Psoas muscle (tissue), 8 donors: ENCODE data around the gene KIF23. TPM values are rescaled to one million over a fixed set of nuclear protein-coding genes. Genes with fewer than 3 reads are reported as not detected.
A peak's percentile ranks its signal among the peaks of the same experiment; 100 is the strongest.

Experiments
- ATAC-seq, 4 donors: fragments of 200-7000 bp; cut with Tn5 transposase; one replicate each; pipeline ENCODE4 v1.9.1; 2020; ENCODE audit warnings: moderate library complexity in 3 of 4, mild to moderate bottlenecking in 2 of 4
- DNase-seq, 2 donors: peaks; one replicate each; pipeline ENCODE4 v3.0.0-alpha.2; 2020
- H3K27ac ChIP-seq: fragments of 200-600 bp; one replicate; pipeline ENCODE4 v1.8.0; 2022
- H3K27me3 ChIP-seq, 3 donors: fragments of 200-600 bp in 1 of 3; one replicate each; pipeline versions ENCODE4 v1.6.1 to v1.8.0; 2013 to 2022; ENCODE audit warnings: low read length in 2 of 3, mild to moderate bottlenecking in 2 of 3, moderate library complexity in 1 of 3; ENCODE audit not compliant: insufficient read depth in 3 of 3
- H3K36me3 ChIP-seq, 2 donors: fragments of 200-600 bp in 1 of 2; one replicate each; pipeline versions ENCODE4 v1.6.1 to v1.8.0; 2013 to 2022; ENCODE audit warnings: low read depth in 1 of 2, mild to moderate bottlenecking in 1 of 2, moderate library complexity in 1 of 2; ENCODE audit not compliant: insufficient read depth in 1 of 2
- H3K4me1 ChIP-seq: fragments of 200-600 bp; one replicate; pipeline ENCODE4 v1.8.0; 2022
- H3K4me3 ChIP-seq: fragments of 200-600 bp; one replicate; pipeline ENCODE4 v1.8.0; 2022; ENCODE audit warnings: mild to moderate bottlenecking
- H3K9me3 ChIP-seq: fragments of 200-600 bp; one replicate; pipeline ENCODE4 v1.8.0; 2022
- CTCF ChIP-seq: fragments of 200-600 bp; IDR thresholded peaks from one replicate; pipeline ENCODE4 v1.8.0; 2022; ENCODE audit warnings: antibody characterized with exemption
- WGBS, 3 donors: extraction: QIAGEN DNeasy Blood & Tissue Kit; methylation state at CpG; one replicate each; pipeline versions ENCODE4 v1.1.6 to v1.1.7; 2013; 5-methylcytosine and 5-hydroxymethylcytosine counted together
- intact Hi-C, 2 donors: fragments of 100-400 bp; cut with DNase I; formaldehyde crosslinking; loops; one replicate each; pipeline versions ENCODE4 v1.11.0 to v1.14.2; 2022
- polyA plus RNA-seq, 3 donors: library from polyadenylated mRNA; stranded (reverse); fragments of 200-250 nt; gene quantifications; one replicate each; pipeline ENCODE4 v1.2.3, GENCODE V29; 2013
- total RNA-seq, 4 donors: library from RNA; stranded (reverse); fragmentation: NEBNext Ultra II Directional in 2 of 4; extraction: Animal tissue kit (Norgen Biotek cat#: 25700) in 2 of 4; gene quantifications; one replicate each; pipeline versions ENCODE4 v1.2.1 to v1.2.4, GENCODE V29; 2021 to 2023
- donor health status: healthy with polysubstance abuse.
- donor health status: DM: no; HTN: no; CAD: no; lungs with moderate emphysema.
- donor health status: Bipolar disorder and iron deficiency.
- donor health status: healthy.
- donor health status: DM: yes; HTN: yes; CAD: no.
- donor health status: DM: no; HTN: no; CAD: no.
- donor health status: DM: no; HTN: no; CAD: no.
- donor health status: DM: yes; HTN: yes; CAD: no.

The KIF23 gene
- total and polyA plus RNA-seq, 7 donors = 0.04 to 0.69 (median 0.41) TPM; not detected in 1

- no peaks in the 10 kb centered on the region for H3K9me3 ChIP-seq
- H3K4me3 ChIP-seq = no peak overlapping the region
- intact Hi-C loops = no loop called here
- DNase-seq (no peak), ATAC-seq (no peak)
- H3K36me3 ChIP-seq = no peaks in the 10 kb centered on the region
- 71 to 76% (median 75%) methylated on average over 11 of the region's 11 CpGs for WGBS, 3 donors
- H3K27me3 ChIP-seq = no peaks in the 10 kb centered on the region
- H3K27ac ChIP-seq = no peak overlapping the region
- H3K4me1 ChIP-seq = peaks cover 7% of the 10 kb centered on the region
- no peak for TF ChIP-seq CTCF
These were observed 53.5 kb downstream of the KIF23 start for GRCh38 chr15:69467636-69468035.

GRCh38 chr15:69468241-69469121, 54.3 kb downstream of the KIF23 start:
- intact Hi-C loops = no loop called here
- no peak for TF ChIP-seq CTCF

GRCh38 chr15:69469467-69470201, 55.5 kb downstream of the KIF23 start:
- Histone ChIP-seq H3K27me3 (no peaks in the 10 kb centered on the region), H3K36me3 (no peaks in the 10 kb centered on the region), H3K4me1 (no peaks in the 10 kb centered on the region), H3K9me3 (no peaks in the 10 kb centered on the region), H3K27ac (no peak overlapping the region), H3K4me3 (no peak overlapping the region)
- no peak for DNase-seq
- WGBS, 3 donors = 91 to 98% (median 96%) methylated on average over 8 of the region's 8 CpGs
- no peak for ATAC-seq
- no peak for TF ChIP-seq CTCF
- intact Hi-C loops = no loop called here

More at GRCh38 chr15:69468241-69469121, 54.3 kb downstream of the KIF23 start:
- ATAC-seq (peak in 3 of 4 donors; percentile 62 to 80 (median 76)), DNase-seq (no peak)
- no peak overlapping the region for H3K4me3 ChIP-seq
- H3K27me3 ChIP-seq = no peaks in the 10 kb centered on the region
- no peaks in the 10 kb centered on the region for H3K9me3 ChIP-seq
- H3K36me3 ChIP-seq = no peaks in the 10 kb centered on the region
- peaks cover 2% of the 10 kb centered on the region for H3K4me1 ChIP-seq
- WGBS, 3 donors = 69 to 75% (median 75%) methylated on average over 19 of the region's 19 CpGs
- H3K27ac ChIP-seq = no peak overlapping the region

GRCh38 chr15:69472046-69472445, 57.9 kb downstream of the KIF23 start:
- Histone ChIP-seq H3K27ac (no peak overlapping the region), H3K9me3 (no peaks in the 10 kb centered on the region), H3K27me3 (no peaks in the 10 kb centered on the region), H3K36me3 (no peaks in the 10 kb centered on the region), H3K4me1 (no peaks in the 10 kb centered on the region), H3K4me3 (no peak overlapping the region)
- ATAC-seq (no peak), DNase-seq (no peak)
- WGBS, 3 donors = 87 to 91% (median 87%) methylated on average over 5 of the region's 5 CpGs
- intact Hi-C loops = no loop called here
- no peak for TF ChIP-seq CTCF
